AG04449 (cell line): ENCODE data around the gene UGT1A10.
"Not testable (repeated sequence)": the region's sequence is repeated elsewhere in the genome, so short reads cannot be mapped to it uniquely, and the experiment has no call there.

Experiments
- CTCF ChIA-PET: fragments of 350-600 bp; formaldehyde crosslinking; extraction: SDS; loops from one replicate; lab custom pipeline; 2021; ENCODE audit warnings: antibody characterized with exemption; lab: Yijun Ruan, JAX
- POLR2A ChIA-PET: fragments of 400-600, 350-600 bp; formaldehyde crosslinking; extraction: SDS; loops from one replicate; lab custom pipeline; 2020; ENCODE audit warnings: antibody characterized with exemption, inconsistent platforms; lab: Yijun Ruan, JAX
- DNase-seq: peaks from one replicate; pipeline ENCODE4 v3.0.0-alpha.2; 2010; ENCODE audit warnings: low read depth, low spot score
- H3K4me3 ChIP-seq: 2 replicates; pipeline ENCODE4 v1.5.1; 2011; ENCODE audit warnings: low read depth, mild to moderate bottlenecking, control low read depth, low read length
- TF ChIP-seq, protein P1 (sequence below): IDR thresholded peaks from one replicate; pipeline ENCODE4 v1.5.1; 2011; ENCODE audit warnings: mild to moderate bottlenecking, moderate library complexity, low read length, control low read depth, inconsistent platforms; ENCODE audit not compliant: insufficient read depth; ENCODE audit errors: missing control alignments

Gene UGT1A10

DNA sequence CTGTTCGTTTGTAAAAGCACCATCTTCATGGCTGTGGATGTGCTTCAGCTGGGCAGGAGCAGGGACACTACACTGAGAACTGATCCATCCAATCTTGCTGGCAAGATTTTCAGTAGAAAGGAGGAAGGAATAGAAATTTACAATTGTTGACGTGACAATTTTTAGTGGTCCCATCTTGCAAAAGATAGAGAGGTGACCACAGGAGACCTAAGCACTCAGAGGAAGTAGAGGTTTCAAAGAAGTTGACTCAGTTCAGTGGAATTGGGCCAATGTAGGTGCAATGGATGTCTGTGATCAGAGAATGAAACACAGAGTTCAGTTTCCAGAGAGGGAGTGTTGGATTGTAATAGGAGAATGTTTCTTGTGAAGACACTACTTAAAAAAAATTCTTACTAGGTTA lies 77.9 kb downstream of the UGT1A10 start:
- CTCF ChIA-PET: interaction anchor here (2.1 kb wide), 1 partner anchor 266 kb away, joined by 12 read pairs; no protein-coding TSS in a partner anchor
- TF ChIP-seq, protein P1, sequence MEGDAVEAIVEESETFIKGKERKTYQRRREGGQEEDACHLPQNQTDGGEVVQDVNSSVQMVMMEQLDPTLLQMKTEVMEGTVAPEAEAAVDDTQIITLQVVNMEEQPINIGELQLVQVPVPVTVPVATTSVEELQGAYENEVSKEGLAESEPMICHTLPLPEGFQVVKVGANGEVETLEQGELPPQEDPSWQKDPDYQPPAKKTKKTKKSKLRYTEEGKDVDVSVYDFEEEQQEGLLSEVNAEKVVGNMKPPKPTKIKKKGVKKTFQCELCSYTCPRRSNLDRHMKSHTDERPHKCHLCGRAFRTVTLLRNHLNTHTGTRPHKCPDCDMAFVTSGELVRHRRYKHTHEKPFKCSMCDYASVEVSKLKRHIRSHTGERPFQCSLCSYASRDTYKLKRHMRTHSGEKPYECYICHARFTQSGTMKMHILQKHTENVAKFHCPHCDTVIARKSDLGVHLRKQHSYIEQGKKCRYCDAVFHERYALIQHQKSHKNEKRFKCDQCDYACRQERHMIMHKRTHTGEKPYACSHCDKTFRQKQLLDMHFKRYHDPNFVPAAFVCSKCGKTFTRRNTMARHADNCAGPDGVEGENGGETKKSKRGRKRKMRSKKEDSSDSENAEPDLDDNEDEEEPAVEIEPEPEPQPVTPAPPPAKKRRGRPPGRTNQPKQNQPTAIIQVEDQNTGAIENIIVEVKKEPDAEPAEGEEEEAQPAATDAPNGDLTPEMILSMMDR: no peak
- POLR2A ChIA-PET: no interaction called here
- no peak overlapping the region for H3K4me3 ChIP-seq
- DNase-seq: no peak

DNA sequence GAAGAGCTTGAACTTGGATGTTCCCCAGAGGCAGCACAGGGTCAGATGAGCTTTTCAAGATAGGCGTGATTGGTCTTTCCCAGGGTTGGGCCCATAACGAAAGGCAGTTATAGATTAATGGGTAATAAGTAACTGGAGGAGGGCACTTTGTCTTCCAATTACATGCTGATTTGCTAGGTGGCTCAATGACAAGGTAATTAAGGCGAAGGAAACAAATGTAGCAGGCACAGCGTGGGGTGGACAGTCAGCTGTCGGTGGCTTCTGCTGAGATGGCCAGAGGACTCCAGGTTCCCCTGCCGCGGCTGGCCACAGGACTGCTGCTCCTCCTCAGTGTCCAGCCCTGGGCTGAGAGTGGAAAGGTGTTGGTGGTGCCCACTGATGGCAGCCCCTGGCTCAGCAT lies 82.3 kb downstream of the UGT1A10 start, which contains the start of gene UGT1A4:
Gene UGT1A4, plus strand, starts transcription at position 185 of the 400 bp plus-strand sequence. Its CDS starts 85 bp downstream, at position 270.
- TF ChIP-seq, protein P1: no peak
- ChIA-PET POLR2A (no interaction called here), CTCF (interaction anchor here (1.2 kb wide), 2 partner anchors 11 to 276 kb away, joined by 4 to 5 read pairs; no protein-coding TSS in a partner anchor)
- no peak within 1 kb of the TSS for H3K4me3 ChIP-seq
- DNase-seq: no peak

DNA sequence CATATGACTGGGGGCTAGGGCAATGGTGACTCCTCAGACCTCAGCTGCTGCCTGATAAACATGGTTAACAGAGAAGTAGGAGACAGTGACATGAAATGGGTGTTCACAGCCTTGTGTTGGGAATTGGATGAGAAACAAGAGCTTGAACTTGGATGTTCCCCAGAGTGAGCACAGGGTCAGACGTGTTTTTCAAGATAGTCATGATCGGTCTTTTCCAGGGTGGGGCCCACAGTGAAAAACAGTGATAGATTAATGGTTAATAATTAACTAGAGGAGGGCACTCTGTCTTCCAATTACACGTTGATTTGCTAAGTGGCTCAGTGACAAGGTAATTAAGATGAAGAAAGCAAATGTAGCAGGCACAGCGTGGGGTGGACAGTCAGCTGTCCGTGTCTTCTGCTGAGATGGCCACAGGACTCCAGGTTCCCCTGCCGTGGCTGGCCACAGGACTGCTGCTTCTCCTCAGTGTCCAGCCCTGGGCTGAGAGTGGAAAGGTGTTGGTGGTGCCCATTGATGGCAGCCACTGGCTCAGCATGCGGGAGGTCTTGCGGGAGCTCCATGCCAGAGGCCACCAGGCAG lies 92.6 kb downstream of the UGT1A10 start, which contains the start of gene UGT1A3:
Gene UGT1A3, plus strand, starts transcription at position 320 of the 579 bp plus-strand sequence. Its CDS starts 85 bp downstream, at position 405.
- POLR2A ChIA-PET: no interaction called here
- DNase-seq: no peak
- TF ChIP-seq, protein P1: no peak
- CTCF ChIA-PET: no interaction called here
- no peak within 1 kb of the TSS for H3K4me3 ChIP-seq

DNA sequence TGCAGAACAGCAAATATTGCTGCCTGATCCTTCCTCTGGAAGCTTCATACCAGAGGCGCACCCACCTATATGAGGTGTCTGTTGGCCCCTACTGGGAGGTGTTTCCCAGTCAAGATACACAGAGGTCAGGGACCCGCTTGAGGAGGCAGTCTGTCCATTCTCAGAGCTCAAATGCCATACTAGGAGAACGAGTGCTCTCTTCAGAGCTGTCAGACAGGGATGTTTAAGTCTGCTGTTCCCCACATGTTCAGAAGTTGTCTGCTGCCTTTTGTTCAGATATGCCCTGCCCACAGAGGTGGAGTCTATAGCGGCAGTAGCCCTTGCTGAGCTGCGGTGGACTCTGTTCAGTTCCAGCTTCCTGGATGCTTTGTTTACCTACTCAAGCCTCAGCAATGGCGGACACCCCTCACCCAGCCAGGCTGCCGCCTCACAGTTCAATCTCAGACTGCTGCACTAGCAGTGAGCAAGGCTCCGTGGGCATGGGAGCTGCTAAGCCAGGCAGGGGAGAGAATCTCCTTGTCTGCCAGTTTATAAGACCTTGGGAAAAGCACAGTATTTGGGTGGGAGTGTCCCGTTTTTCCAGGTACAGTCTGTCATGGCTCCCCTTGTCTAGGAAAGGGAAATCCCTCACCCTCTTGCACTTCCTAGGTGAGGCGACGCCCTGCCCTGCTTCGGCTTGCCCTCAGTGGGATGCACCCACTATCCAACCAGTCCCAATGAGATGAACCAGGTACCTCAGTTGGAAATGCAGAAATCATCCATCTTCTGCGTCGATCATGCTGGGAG lies 100.8 kb downstream of the UGT1A10 start:
- POLR2A ChIA-PET, DNase-seq, H3K4me3 ChIP-seq: not testable (repeated sequence)
- CTCF ChIA-PET: interaction anchor here (0.6 kb wide), 1 partner anchor 22 kb away, joined by 3 read pairs; no protein-coding TSS in a partner anchor

DNA sequence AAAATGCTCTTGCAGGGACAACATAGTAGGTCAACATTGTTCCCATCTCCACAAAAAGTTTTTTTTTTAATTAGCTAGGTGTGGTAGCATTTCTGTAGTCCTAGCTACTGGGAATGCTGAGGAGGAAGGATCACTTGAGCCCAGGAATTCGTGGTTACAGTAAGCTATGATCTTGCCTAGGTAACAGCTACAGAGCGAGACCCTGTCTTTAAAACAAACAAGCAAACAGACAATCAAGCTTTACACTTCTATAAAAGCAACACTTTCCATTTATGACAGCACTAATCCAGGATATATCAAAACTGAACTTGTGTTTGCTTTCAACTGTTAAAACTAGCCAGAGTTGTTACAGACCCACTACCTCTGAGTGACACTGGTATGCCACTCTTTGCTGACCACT lies 104.6 kb downstream of the UGT1A10 start:
- CTCF ChIA-PET: no interaction called here
- TF ChIP-seq, protein P1: no peak
- DNase-seq: no peak
- POLR2A ChIA-PET: no interaction called here
- H3K4me3 ChIP-seq: no peak overlapping the region

DNA sequence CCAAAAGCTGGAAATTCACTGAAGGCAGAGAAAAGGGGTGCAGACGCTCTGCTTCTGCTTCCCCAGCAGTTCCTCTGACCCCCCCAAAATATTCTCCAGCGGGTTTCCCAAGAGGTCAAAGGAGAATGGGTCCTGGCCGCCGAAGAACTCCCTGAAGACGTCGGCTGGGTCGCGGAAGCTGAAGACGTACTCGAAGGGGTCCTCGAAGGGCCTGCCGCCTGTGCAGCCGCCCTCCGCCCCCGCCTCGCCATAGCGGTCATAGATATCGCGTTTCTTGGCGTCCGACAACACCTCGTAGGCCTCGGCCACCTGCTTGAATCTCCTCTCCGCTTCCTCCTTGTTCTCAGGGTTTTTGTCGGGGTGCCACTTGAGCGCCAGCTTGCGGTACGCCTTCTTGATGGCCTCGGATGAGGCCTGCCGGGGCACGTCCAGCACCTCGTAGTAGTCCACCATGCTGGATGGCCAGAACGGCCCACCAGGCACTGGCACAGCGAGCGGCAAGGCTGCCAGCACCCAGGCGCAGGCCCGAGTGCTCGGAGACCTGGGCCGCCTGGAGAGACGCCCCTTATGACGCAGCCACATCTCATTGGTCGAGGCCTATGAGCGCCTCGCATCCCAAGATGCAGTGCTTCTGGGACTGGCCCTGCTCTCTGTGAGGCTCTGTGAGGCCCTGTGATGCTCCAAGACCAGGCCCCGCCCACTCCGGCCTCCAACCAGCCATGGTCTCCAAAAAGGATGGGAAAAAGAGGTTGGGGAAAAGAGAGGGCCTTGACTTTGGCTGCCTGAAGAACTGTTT lies 107.4 kb downstream of the UGT1A10 start:
- ChIA-PET CTCF (no interaction called here), POLR2A (no interaction called here)
- TF ChIP-seq, protein P1: no peak
- no peak overlapping the region for H3K4me3 ChIP-seq
- no peak for DNase-seq
